GM18511 (cell line): Measurements from ENCODE around the gene SNAPIN.

Experiments used
- ATAC-seq: cut with Tn5 transposase; IDR thresholded peaks from one replicate; pipeline ENCODE4 v1.9.1; 2021; ENCODE audit warnings: mild to moderate bottlenecking, moderate library complexity; ENCODE audit not compliant: unreplicated experiment

SNAPIN gene, protein sequence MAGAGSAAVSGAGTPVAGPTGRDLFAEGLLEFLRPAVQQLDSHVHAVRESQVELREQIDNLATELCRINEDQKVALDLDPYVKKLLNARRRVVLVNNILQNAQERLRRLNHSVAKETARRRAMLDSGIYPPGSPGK

DNA sequence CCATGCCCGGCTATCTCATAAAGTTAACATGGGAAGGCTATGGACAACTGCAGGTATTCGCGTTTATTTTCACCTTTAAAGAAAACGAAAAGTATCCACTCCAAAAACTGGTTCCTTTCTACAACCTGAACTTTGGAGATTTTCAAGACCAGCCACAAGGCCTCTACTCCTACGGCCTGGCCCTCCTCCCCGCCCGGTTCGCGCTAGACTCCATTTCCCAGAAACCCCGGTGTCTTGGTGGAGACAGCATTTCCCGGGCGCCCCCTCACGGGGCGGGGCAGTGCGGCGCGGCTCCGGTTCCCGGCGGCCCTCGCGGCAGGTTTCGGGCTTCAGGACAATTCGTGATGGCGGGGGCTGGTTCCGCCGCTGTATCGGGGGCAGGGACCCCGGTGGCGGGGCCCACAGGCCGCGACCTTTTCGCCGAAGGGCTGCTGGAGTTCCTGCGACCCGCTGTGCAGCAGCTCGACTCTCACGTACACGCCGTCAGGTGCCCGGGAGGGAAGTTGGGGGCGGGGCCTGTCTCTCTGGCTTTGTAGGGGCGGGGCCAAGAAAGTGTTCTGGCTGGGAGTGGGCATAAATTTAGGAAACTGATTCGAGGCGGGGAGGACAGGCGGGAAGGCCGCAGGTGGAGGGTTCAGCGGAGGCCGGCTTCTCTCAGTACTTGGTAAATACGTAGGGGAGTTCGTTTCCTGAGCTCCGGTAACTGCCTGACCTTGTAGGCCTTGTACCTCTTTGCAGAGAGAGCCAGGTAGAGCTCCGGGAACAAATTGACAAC is at the start of gene SNAPIN:
SNAPIN (plus strand) TSS at position 304 of the 775 bp plus-strand sequence; CDS start at position 345, 41 bp downstream.
- peak; percentile 94 for ATAC-seq

- ATAC-seq, result no peak
Measured at GRCh38 chr1:153608742-153609584, 49.5 kb upstream of the SNAPIN start.

GRCh38 chr1:153609585-153609907 is 49.0 kb upstream of the SNAPIN start:
- ATAC-seq, result no peak

- no peak for ATAC-seq
Measured at GRCh38 chr1:153610334-153610733, 48.2 kb upstream of the SNAPIN start.

- ATAC-seq, result no peak
Measured at GRCh38 chr1:153610811-153611301, 47.6 kb upstream of the SNAPIN start.

GRCh38 chr1:153611356-153611755 is 47.1 kb upstream of the SNAPIN start:
- no peak for ATAC-seq

GRCh38 chr1:153612111-153612754 is 46.3 kb upstream of the SNAPIN start:
- no peak for ATAC-seq

- no peak for ATAC-seq
Measured at GRCh38 chr1:153612755-153613331, 45.7 kb upstream of the SNAPIN start, which contains the start of gene S100A16. TSS of gene S100A16 (minus strand) at chr1:153613137. CDS start at chr1:153608151, 4,986 bp downstream.

DNA sequence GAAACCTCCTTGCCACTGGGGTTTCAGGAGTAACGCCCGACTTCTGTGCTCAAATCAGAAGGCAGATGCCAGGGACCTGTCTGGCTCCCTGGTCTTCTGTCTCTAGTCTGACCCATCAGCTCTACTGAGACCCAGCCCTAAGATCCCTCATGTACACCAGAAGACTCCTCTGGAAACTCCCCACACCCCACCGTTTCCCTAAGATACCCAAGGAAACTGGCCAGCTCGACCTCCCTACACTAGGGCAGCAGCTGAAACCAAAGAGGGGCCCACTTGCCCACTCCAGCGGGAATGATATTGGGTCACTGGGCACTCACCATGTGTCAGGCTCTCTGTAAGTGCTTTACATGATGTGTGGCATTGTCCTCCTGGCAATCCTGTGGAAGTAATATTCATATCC is 45.1 kb upstream of the SNAPIN start:
- no peak for ATAC-seq

DNA sequence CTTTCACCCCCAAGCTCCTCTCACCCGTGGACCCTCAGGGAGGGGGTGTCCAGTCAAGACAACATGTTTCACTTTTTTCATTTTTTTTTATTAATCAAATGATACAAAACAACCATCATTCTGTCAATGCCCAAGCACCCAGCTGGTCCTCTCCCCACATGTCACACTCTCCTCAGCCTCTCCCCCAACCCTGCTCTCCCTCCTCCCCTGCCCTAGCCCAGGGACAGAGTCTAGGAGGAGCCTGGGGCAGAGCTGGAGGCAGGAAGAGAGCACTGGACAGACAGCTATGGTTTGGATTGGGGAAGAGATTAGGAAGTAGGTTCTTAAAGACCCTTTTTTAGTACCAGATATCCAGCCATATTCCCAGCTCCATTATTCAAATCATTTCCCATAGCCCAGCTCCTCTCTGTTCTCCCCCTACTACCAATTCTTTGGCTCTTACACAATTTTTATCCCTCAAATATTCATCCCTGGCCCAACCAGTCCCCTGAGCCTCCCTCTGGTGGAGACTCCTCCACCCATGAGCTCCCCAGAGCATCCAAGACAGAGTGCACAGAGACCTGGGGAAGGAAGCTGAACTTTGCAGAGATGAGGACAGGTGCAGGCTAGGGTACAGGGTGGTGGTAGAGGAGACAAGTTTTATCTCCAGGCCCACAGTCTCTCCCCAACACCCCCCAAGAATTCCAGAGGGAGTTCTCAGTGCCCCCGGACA is 44.2 kb upstream of the SNAPIN start:
- no peak for ATAC-seq

DNA sequence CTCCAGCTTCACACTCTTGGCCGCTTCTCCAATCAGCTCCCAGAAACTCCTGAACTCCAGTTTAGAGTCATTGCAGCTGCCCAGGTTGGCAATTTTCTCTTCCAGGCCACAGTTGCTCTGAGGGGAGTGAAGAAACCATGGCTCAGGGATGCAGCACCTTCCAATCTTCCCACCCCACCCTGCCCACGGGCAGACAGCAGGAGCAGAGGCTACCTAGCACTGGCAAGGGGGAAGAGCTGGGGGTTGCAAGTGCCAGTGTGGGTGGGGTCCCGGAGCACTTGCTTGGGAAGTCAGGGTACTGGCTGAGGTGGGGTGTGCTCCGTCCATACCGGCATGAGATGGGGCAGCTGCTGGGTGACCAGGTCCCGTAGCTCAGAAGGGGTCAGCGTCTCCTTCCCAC is 43.6 kb upstream of the SNAPIN start:
- no peak for ATAC-seq

DNA sequence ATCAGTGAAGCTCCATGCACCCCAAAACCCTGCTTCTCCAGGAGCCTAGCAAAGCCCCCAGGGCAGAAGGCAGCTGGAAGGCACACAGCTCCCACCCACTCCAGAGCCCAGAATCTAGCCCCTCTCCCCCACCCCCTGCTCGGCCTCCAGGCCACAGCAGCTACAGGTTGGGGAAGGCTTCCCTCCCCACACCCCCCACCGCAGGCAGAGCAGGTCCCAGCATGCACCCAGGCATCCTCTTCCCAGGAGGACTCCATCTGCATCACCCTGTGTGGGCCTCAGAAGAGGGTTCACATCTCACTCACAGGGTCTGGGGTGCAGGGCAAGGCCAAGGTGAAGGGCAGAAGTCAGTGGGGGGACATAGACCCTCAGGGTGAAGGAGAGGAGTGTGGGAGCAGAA is 43.1 kb upstream of the SNAPIN start:
- ATAC-seq, result no peak

- no peak for ATAC-seq
Measured at GRCh38 chr1:153616144-153616916, 42.2 kb upstream of the SNAPIN start, which contains the start of gene S100A14. TSS of gene S100A14 (minus strand) at chr1:153616325. CDS start at chr1:153615858, 467 bp downstream.

DNA sequence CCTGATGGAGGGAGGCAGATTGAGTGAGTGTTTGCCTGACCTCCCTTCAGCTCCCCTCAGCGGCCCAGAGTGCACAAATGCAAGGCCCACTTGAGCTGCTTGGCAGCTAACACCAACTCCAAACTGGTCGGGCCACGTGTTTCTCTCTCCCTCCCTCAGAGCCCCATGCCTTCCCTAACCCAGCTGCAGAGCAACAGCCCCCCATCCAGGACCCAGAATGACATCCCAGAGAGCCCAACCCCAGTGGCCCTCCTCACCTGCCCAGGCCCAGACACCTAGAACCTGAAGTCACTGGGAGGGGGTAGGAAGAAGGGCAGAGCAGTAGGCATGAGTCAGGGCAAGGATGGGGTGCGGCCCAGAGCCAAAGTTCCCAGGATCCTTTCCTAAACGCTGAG is 41.6 kb upstream of the SNAPIN start:
- ATAC-seq, result no peak

- peak; percentile 69 for ATAC-seq
Measured at GRCh38 chr1:153617663-153618062, 40.8 kb upstream of the SNAPIN start.

DNA sequence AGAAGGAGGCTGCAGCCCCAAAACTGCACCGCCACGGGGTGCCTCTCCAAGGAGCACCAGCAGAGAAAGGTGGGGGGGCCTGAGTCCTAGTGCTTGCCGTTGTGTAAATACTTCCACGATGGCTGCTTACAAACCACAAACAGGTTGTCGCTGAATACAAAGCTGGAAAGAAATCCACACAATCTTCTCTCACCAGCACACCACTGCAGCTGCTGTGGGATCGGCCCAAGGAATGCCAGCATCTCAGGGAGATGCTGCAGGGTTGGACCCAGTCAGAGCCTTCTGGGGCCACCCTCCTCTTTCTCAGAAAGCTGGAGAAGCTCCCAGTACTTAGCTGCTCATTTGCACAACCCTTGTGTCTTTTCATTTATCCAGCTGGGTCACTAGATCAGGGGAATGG is 39.3 kb upstream of the SNAPIN start:
- no peak for ATAC-seq

DNA sequence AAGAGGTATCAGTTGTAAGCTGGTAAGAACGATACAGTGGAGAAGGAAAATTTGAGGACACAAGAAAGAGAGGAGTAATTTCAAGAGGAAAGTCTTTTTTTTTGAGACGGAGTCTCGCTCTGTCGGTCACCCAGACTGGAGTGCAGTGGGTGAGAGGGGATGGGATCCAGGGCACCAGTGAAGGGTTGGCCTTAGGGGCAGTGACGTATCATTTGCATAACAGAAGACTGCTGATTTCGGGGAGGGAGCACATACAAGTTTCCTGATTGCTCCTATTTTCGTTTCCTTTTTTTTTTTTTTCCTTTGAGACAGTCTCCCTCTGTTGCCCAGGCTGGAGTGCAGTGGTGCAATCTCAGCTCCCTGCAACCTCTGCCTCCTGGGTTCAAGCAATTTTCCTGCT is 35.4 kb upstream of the SNAPIN start:
- ATAC-seq, result no peak

- no peak for ATAC-seq
Measured at GRCh38 chr1:153624965-153625611, 33.4 kb upstream of the SNAPIN start.

DNA sequence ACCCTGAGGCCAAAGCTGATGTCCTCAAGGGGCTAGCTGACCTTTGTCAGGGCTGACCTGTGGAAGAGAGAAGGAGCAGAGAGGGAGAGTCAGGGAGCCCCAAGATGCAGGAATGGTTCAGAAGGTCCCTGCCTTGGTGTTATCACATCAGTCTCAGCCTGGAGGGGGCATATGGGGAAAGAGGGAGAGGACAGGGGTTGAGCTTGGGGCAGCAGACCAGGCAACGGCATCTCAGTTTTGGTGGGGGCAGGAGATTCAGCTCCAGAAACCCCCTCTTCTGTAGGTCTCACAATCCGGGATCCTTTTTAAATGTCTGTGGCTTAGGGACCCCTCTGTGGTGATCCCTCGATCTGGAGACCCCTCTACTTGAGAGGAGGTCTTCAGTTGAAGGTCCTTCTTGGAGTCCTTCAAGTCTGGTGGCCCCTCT is 32.0 kb upstream of the SNAPIN start:
- ATAC-seq, result no peak
